HepG2 (cell line): Measurements from ENCODE around the gene RBCK1. TPM values are rescaled to one million over a fixed set of nuclear protein-coding genes. Genes with fewer than 3 reads are reported as not detected.

Experiments
- CENPT ChIP-seq: sonication (generic); formaldehyde crosslinking; IDR thresholded peaks from 2 replicates; pipeline ENCODE4 v1.8.0; 2022; ENCODE audit warnings: low read depth, mild to moderate bottlenecking, moderate library complexity, missing genetic modification reagents
- CTCF ChIP-seq: sonication (generic); formaldehyde crosslinking; IDR thresholded peaks from 2 replicates; pipeline ENCODE4 v1.5.0; 2020; ENCODE audit warnings: mild to moderate bottlenecking, missing genetic modification reagents, moderate library complexity
- FLYWCH1 ChIP-seq: sonication (generic); formaldehyde crosslinking; IDR thresholded peaks from 2 replicates; pipeline ENCODE4 v1.8.1; 2023; ENCODE audit warnings: mild to moderate bottlenecking, missing genetic modification reagents
- GZF1 ChIP-seq: sonication (generic); formaldehyde crosslinking; IDR thresholded peaks from 2 replicates; pipeline ENCODE4 v1.5.1; 2020; ENCODE audit warnings: mild to moderate bottlenecking, missing genetic modification reagents
- HIVEP1 ChIP-seq: sonication (generic); formaldehyde crosslinking; IDR thresholded peaks from 2 replicates; pipeline ENCODE4 v1.4.0; 2020; ENCODE audit warnings: mild to moderate bottlenecking, missing genetic modification reagents
- HNRNPUL1 ChIP-seq: fragments of 200-400 bp; formaldehyde crosslinking; IDR thresholded peaks from 2 replicates; pipeline ENCODE4 v1.6.1; 2017; ENCODE audit warnings: low read depth, mild to moderate bottlenecking, low read length, moderate library complexity
- IRF2 ChIP-seq: IDR thresholded peaks from 2 replicates; pipeline ENCODE4 v1.6.1; 2018; ENCODE audit warnings: missing genetic modification reagents, missing compliant biosample characterization
- IRF9 ChIP-seq: sonication (generic); formaldehyde crosslinking; IDR thresholded peaks from 2 replicates; pipeline ENCODE4 v1.8.0; 2022; ENCODE audit warnings: missing genetic modification reagents, mild to moderate bottlenecking, borderline replicate concordance
- JDP2 ChIP-seq: sonication (generic); formaldehyde crosslinking; IDR thresholded peaks from 2 replicates; pipeline ENCODE4 v1.8.1; 2022; ENCODE audit warnings: missing genetic modification reagents, borderline replicate concordance
- LCORL ChIP-seq, 2 experiments: fragments of 450-650 bp in 1 of 2; sonication (generic) in 1 of 2; formaldehyde crosslinking in 1 of 2; IDR thresholded peaks; 2 replicates each; pipeline versions ENCODE4 v1.5.0 to v1.6.1; 2017 to 2020; ENCODE audit warnings: antibody characterized with exemption in 1 of 2, missing genetic modification reagents in 1 of 2
- NFE2L1 ChIP-seq: sonication (generic); formaldehyde crosslinking; IDR thresholded peaks from 2 replicates; pipeline ENCODE4 v1.4.0; 2020; ENCODE audit warnings: missing genetic modification reagents, mild to moderate bottlenecking, borderline replicate concordance
- RBAK ChIP-seq: sonication (generic); formaldehyde crosslinking; IDR thresholded peaks from 2 replicates; pipeline ENCODE4 v1.5.1; 2020; ENCODE audit warnings: mild to moderate bottlenecking, missing genetic modification reagents
- RFX3 ChIP-seq: IDR thresholded peaks from 2 replicates; pipeline ENCODE4 v1.6.1; 2016; ENCODE audit warnings: missing biosample characterization, missing genetic modification reagents
- SMARCE1 ChIP-seq: fragments of 450-650 bp; IDR thresholded peaks from 2 replicates; pipeline ENCODE4 v1.6.1; 2017; ENCODE audit warnings: borderline replicate concordance
- SYNCRIP ChIP-seq: fragments of 200-400 bp; formaldehyde crosslinking; IDR thresholded peaks from 2 replicates; pipeline ENCODE4 v1.6.1; 2018; ENCODE audit warnings: mild to moderate bottlenecking, low read depth, low read length; ENCODE audit not compliant: insufficient read depth
- TOPORS ChIP-seq: sonication (generic); formaldehyde crosslinking; IDR thresholded peaks from 2 replicates; pipeline ENCODE4 v1.8.0; 2023; ENCODE audit warnings: mild to moderate bottlenecking, missing genetic modification reagents
- ZEB1 ChIP-seq: IDR thresholded peaks from 2 replicates; pipeline ENCODE4 v1.6.1; 2012; ENCODE audit warnings: mild to moderate bottlenecking, low read depth, inconsistent platforms; ENCODE audit not compliant: insufficient replicate concordance
- ZFYVE20 ChIP-seq: sonication (generic); formaldehyde crosslinking; IDR thresholded peaks from 2 replicates; pipeline ENCODE4 v1.8.0; 2023; ENCODE audit warnings: low read depth, mild to moderate bottlenecking, moderate library complexity, missing genetic modification reagents, borderline replicate concordance
- ZMYM3 ChIP-seq: sonication (generic); formaldehyde crosslinking; IDR thresholded peaks from 2 replicates; pipeline ENCODE4 v1.5.1; 2020; ENCODE audit warnings: mild to moderate bottlenecking, missing genetic modification reagents
- ZNF572 ChIP-seq: sonication (generic); formaldehyde crosslinking; IDR thresholded peaks from 2 replicates; pipeline ENCODE4 v1.5.1; 2020; ENCODE audit warnings: mild to moderate bottlenecking, missing genetic modification reagents
- ZNF740 ChIP-seq: sonication (generic); formaldehyde crosslinking; IDR thresholded peaks from 2 replicates; pipeline ENCODE4 v1.4.0; 2020; ENCODE audit warnings: missing genetic modification reagents
- ZSCAN9 ChIP-seq: IDR thresholded peaks from 2 replicates; pipeline ENCODE4 v1.6.1; 2016; ENCODE audit warnings: borderline replicate concordance
- ZZZ3 ChIP-seq: sonication (generic); formaldehyde crosslinking; IDR thresholded peaks from 2 replicates; pipeline ENCODE4 v1.4.0; 2020; ENCODE audit warnings: missing genetic modification reagents, mild to moderate bottlenecking, borderline replicate concordance
- polyA plus RNA-seq, 8 experiments: library from polyadenylated mRNA; depleted of rRNA in 3 of 8; stranded (reverse) in 7 of 8; unstranded in 1 of 8; fragments of >200 nt; fragmentation: Illumina TruSeq in 4 of 8; extraction: Trizol in 4 of 8; gene quantifications; 2 replicates each; pipeline versions ENCODE4 v1.2.1 to v1.2.3, GENCODE V29; 2011 to 2016; ENCODE audit warnings: low read depth in 4 of 8, missing spikeins in 1 of 8, mixed read lengths in 1 of 8; ENCODE audit not compliant: insufficient read depth in 1 of 8
- total RNA-seq, 5 experiments: library from RNA; depleted of rRNA; stranded (reverse); fragments of >200 nt; fragmentation: Illumina TruSeq; extraction: Trizol; gene quantifications; 2 replicates each; pipeline ENCODE4 v1.2.3, GENCODE V29; 2016; ENCODE audit warnings: low read depth in 1 of 5
- TF ChIP-seq, protein P1 (sequence below): sonication (generic); formaldehyde crosslinking; IDR thresholded peaks from 2 replicates; pipeline ENCODE4 v1.5.1; 2020; ENCODE audit warnings: missing genetic modification reagents, mild to moderate bottlenecking, borderline replicate concordance

The RBCK1 gene
- total and polyA plus RNA-seq, 2 of the 13 experiments (the other 11 are each of a cell fraction or from before 2014, with no cell fraction given) = 149 to 215 TPM

DNA sequence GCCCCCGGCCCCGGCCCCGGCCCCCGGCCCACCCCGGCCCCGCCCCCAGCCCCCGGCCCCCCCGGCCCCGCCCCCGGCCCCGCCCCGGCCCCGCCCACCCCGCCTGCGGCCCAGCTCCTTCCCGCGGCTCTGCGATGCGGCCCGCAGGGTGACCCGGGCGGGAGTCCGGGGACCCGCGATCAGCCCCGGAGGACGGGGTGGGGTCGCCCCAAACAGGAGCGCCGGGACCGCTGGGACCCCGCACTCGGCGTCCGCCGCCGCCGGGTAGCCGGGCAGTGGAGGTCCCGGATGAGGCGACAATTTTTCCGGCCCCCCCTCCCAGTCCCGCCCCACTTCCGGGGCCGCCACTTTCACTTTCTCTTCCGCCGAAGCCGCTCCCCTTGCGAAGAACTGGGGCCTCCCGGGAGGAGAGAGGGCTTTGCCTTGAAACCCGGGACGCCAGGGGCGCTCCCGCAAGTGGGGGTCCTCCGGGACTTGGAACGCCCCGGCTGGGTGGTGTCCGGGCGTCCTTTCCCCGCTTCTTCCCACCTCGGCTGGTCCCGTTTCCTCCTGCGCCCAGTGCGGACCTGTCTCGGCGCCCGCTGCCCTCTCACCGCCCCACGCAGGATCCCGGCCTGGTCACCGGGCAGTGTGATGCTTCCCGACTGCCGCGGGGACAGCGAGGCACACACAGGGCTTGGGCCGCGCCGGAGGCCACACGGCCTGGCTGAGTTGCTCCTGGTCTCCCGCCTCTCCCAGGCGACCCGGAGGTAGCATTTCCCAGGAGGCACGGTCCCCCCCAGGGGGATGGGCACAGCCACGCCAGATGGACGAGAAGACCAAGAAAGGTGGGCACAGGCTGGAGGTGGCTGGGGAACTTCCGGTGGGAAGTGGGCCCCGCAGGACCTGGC lies at the start of gene RBCK1 (continued):
- TF ChIP-seq CENPT (CRISPR knock-in tag) (no peak; the same call in 1 of the 2 replicates), ZEB1 (peak; percentile 9), ZZZ3 (no peak), ZNF740 (CRISPR knock-in tag) (peak; percentile 92), IRF2 (CRISPR knock-in tag) (peak; percentile 100), NFE2L1 (CRISPR knock-in tag) (no peak; the same call in 1 of the 2 replicates), SYNCRIP (no peak), CTCF (CRISPR knock-in tag) (peak; percentile 17), RFX3 (no peak; the same call in 1 of the 2 replicates), SMARCE1 (no peak), FLYWCH1 (CRISPR knock-in tag) (peak; percentile 30; the same call in 1 of the 2 replicates), IRF9 (CRISPR knock-in tag) (peak; percentile 98; the same call in 1 of the 2 replicates), ZMYM3 (no peak), ZFYVE20 (peak; percentile 74; the same call in 1 of the 2 replicates), ZSCAN9 (CRISPR knock-in tag) (no peak; the same call in 1 of the 2 replicates), ZNF572 (CRISPR knock-in tag) (peak; percentile 71; the same call in 1 of the 2 replicates), GZF1 (no peak; the same call in 1 of the 2 replicates), JDP2 (peak; percentile 47; the same call in 1 of the 2 replicates), HIVEP1 (peak; percentile 95), LCORL (IDR thresholded peaks at IDR 0.05) (no peak), LCORL (CRISPR knock-in tag; IDR thresholded peaks at IDR 0.05) (peak; percentile 12; the same call in 1 of the 2 replicates), HNRNPUL1 (no peak), TOPORS (CRISPR knock-in tag) (peak; percentile 8; the same call in 1 of the 2 replicates), RBAK (CRISPR knock-in tag) (no peak)
- TF ChIP-seq, protein P1, sequence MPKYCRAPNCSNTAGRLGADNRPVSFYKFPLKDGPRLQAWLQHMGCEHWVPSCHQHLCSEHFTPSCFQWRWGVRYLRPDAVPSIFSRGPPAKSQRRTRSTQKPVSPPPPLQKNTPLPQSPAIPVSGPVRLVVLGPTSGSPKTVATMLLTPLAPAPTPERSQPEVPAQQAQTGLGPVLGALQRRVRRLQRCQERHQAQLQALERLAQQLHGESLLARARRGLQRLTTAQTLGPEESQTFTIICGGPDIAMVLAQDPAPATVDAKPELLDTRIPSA (CRISPR knock-in tag) = peak; percentile 90; the same call in 1 of the 2 replicates
